Colon (tissue), 2 donors: ENCODE measurements around the gene ITGB6.
"Not testable (repeated sequence)": the region's sequence is repeated elsewhere in the genome, so short reads cannot be mapped to it uniquely, and the experiment has no call there.

ENCODE experiments used
- FAIRE-seq: peaks from 2 replicates; lab custom pipeline; 2012; peaks lifted over from hg19 to GRCh38; lab: Jason Lieb, UNC
- donor health status: control.
- donor health status: control.

Gene ITGB6

DNA sequence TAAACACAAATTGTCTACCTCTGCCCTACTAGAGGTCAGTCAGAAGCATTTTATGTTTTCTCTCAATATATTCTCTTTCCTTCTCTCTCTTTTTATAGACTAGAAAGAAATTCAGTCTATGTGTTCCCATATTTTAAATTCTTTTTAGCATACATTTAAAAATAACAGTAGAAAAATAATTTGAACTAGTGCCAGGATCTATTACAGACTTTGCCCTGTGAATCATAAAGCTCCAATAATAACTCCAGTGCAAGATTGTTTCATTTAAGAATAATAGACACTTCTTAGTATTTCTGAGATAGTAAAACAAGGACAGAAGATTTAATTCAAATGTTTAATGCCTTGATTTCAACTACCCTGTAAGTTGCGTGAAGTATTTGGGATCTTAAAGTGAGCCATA, 60.1 kb downstream of the ITGB6 start:
- FAIRE-seq, result no peak

DNA sequence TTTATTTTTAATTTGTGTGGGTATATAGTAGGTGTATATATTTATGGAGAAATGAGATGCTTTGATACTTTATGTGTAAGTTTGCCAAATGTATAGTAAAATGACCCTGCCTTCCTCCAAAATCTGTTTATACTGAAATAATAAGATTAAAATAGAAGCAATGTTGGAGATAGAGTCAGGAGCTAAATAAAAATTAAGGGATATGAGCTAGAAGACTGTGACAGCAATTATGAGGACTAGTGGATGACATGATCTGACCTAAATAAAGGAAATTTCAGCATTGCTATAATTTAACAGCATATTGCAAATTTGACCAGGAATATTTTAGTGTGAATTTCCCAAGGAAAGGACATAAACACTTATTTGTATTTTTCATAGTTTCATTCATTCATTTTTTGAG, 60.7 kb downstream of the ITGB6 start:
- FAIRE-seq, result no peak

DNA sequence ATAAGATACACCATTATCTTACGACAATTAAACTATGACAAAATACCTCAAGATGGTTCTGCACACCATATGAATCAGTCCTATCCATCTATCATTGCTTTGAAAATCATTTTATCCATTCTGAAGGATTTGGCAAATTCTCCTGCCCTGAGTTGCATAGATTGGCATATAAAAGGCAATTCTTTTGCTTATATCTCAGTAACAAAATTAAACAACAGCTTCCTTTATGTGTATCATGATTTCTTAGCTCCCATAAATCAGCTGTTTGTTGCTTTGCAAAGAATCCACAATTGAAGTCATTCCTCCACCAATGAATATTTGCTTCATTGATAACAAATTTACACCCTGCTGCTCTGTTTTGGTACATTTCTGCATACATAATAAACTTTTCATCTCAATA, 61.7 kb downstream of the ITGB6 start:
- FAIRE-seq, result no peak

- no peak for FAIRE-seq
Observed at GRCh38 chr2:160137464-160137863, 62.6 kb downstream of the ITGB6 start.

DNA sequence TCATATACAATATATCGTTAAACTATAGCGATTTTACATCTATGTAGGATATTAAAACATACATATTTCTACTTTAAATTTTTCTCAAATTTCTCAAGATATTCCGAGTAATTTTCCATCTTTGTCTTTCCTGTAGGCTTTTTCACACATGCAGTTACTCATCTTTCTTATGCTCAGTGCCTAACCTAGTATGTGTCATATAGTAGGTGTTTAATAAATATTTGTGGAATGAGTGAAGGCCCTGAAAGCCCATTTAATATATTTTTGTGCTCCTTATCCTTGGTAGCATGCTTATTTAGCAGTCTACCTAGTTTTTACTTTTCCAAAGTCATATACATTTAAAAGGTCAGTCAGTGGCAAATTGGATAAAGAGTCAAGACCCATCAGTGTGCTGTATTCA, 67.3 kb downstream of the ITGB6 start:
- no peak for FAIRE-seq

DNA sequence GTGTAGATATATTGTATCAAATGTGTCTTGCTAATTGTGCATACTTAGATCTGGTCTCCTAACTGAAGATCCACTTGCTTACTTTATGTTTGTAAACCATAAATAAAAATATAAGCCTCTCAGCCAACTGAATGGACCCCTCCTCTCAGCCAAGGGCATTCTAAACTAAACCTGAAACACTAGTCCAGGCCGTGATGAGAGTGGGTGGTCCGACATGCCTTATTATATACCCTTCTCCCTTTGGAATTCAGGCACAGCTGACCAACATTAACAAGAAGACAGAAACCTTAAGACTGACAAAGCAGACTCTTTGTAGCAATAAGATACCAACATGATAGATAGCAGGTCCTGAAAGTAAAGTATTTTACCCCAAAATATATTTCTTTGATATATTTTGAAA, 73.3 kb downstream of the ITGB6 start:
- FAIRE-seq, result no peak

DNA sequence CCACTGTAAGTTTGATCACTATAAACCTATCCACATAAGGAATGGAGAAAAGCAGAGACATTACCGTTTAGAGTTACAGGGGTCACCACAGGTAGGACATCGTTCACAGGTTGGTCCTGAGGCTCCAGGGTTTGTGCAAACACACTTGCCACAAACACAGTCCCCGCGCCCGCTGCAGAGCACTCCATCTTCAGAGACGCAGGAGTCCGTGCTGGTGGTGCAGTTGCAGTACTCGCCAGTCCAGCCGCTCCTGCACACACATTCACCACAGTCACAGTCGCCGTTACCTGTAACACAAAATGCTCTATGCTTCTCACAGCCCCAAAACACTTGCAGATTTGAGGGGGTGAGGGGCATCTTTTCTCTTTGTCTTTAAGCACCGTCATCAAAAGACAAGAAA, 73.8 kb downstream of the ITGB6 start:
- FAIRE-seq, result no peak

GRCh38 chr2:160125828-160126227, 74.2 kb downstream of the ITGB6 start:
- FAIRE-seq, result no peak

GRCh38 chr2:160125366-160125765, 74.7 kb downstream of the ITGB6 start:
- FAIRE-seq, result no peak

GRCh38 chr2:160124571-160124970, 75.5 kb downstream of the ITGB6 start:
- no peak for FAIRE-seq

DNA sequence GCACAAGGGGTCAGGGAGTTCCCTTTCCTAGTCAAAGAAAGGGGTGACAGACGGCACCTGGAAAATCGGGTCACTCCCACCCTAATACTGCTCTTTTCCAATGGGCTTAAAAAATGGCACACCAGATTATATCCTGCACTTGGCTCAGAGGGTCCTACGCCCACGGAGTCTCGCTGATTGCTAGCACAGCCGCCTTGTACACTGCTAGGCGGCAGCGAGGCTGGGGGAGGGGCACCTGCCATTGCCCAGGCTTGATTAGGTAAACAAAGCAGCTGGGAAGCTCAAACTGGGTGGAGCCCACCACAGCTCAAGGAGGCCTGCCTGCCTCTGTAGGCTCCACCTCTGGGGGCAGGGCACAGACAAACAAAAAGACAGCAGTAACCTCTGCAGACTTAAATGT, 85.4 kb downstream of the ITGB6 start:
- not testable (repeated sequence) for FAIRE-seq

DNA sequence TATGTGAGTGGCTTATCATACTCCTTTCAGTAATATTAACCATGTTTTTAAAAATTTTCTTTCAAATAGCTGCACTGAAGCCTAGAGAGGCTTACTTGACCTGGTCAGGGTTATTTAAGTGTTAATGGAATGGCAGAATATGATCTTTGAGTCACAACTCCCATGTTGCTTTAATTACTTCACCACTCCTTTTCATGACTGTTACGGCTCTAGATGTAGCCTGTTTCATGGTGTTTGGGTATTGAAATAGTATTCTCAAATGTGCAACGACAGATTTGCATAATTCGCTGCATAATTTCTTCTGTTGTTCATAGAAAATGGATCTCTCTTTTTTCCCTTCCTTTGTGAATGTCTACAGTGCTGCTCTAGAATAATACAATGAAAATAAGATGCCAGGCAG, 86.1 kb downstream of the ITGB6 start:
- no peak for FAIRE-seq

GRCh38 chr2:160111951-160112798, 87.9 kb downstream of the ITGB6 start:
- FAIRE-seq, result no peak

GRCh38 chr2:160110674-160111239, 89.3 kb downstream of the ITGB6 start:
- FAIRE-seq, result no peak

GRCh38 chr2:160109939-160110673, 90.0 kb downstream of the ITGB6 start:
- FAIRE-seq, result no peak

DNA sequence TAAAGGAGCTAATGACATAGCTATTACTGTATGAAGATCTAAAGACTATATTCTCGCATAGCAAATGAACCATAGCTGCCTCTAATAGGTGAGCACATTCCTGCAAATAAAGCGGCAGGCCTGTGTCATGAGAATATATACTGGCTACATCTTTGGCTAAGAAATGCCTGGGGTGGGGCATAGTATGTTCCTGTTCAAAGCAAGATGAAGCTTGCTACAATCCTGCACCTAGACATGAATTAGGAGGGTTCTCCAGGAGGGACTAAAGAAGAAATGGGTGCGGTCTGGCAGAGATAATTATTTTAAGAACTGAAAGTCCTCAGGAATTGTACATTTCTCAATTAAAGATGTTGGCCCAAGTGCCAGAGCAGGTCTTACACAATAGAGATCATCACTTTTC, 90.8 kb downstream of the ITGB6 start:
- FAIRE-seq, result no peak

GRCh38 chr2:160108646-160109045, 91.4 kb downstream of the ITGB6 start:
- no peak for FAIRE-seq

DNA sequence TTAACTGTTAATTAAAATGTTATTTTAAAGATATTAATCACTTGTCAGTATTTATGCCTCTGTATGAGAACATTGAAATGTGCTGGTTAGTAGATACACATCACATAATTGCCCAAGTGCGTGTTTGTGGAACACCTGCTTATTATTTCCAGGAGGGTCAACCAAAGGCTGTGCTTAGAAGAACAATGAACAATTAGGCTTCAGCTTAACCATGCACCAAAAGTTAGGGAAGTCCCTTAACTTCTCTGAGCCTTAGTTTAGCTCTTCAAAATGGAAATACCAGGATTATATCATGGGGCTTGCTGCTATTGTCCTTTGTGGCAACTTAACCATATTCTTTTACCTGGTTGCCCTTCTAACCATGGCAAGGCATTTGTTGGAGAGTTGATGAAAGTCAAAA, 94.7 kb downstream of the ITGB6 start:
- no peak for FAIRE-seq

GRCh38 chr2:160104115-160104514, 96.0 kb downstream of the ITGB6 start:
- no peak for FAIRE-seq

DNA sequence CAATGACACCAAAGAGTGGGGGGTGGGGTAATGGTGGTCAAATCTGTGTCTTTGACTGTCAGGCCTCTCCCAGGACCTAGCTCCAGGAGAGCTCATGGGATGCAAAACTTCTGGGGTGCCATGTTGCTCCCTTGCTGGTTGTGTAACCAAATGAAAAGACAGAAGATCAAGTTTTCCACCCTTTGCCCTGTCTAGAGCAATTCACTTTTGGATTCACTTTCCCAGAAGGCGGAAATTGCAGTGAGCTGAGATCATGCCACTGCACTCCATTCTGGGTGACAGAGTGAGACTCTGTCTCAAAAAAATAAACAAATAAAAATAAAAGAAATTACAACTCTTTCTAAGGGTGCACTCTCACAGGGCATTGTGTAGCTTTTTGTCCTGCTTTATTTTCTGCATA, 102.7 kb downstream of the ITGB6 start:
- no peak for FAIRE-seq

DNA sequence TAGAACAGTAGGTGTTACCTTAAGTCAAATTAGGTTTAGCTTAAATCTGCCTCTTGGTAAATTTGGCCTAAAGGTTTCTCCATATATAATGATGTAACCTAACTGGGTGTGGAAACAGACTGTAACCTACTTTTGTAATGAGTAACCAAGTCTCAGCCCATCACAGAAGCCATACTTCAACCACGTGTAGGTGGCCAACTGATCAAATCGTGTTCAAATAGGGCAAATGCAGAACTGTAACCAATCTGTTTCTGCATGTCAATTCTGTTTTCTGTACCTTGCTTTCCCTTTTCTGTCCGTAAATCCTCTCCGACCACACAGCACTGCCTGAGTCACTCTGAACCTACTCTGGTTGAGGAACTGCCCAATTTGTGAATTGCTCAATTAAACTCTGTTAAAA, 103.7 kb downstream of the ITGB6 start:
- no peak for FAIRE-seq

DNA sequence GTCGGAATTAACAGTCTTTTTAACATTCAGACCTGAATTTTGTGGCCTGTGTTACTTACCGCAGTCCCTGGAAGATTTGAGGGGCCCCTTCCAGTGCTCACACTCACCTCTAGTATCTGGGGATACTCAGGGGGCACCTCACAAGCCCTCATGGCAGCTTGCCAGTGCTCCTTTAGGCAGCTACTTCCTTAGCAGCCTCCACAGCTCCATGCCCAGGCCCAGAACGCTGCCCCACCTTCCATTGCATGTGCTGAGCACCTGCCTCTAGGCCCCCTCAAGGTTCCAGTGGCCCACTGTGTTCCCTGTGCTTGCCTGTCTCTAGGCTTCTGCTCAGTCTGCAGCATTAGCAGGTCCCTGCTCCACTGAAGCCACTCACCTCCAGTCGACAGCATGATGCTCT, 107.6 kb downstream of the ITGB6 start:
- FAIRE-seq, result no peak

- no peak for FAIRE-seq
Observed at GRCh38 chr2:160091381-160091780, 108.7 kb downstream of the ITGB6 start.
